HepG2 (cell line): ENCODE data around the gene PRSS48. TPM values are rescaled to one million over a fixed set of nuclear protein-coding genes. Genes with fewer than 3 reads are reported as not detected.

ENCODE experiments used
- BATF2 ChIP-seq: sonication (generic); formaldehyde crosslinking; IDR thresholded peaks from 2 replicates; pipeline ENCODE4 v1.8.0; 2022; ENCODE audit warnings: mild to moderate bottlenecking, missing genetic modification reagents, moderate library complexity
- CBX2 ChIP-seq, 2 experiments: fragments of 200-600 bp in 1 of 2; sonication (generic); formaldehyde crosslinking in 1 of 2; IDR thresholded peaks; 2 replicates each; pipeline versions ENCODE4 v1.7.0 to v1.8.1; 2018 to 2022; ENCODE audit warnings: low read depth in 2 of 2, low read length in 1 of 2, mild to moderate bottlenecking in 1 of 2, missing genetic modification reagents in 1 of 2
- CHD2 ChIP-seq: IDR thresholded peaks from 2 replicates; pipeline ENCODE4 v1.6.1; 2011; ENCODE audit warnings: low read depth, low read length, improper control_type of control experiment
- CREB1 ChIP-seq, 2 experiments: fragments of 450-650 bp in 1 of 2; IDR thresholded peaks; 2 replicates each; pipeline ENCODE4 v1.6.1; 2016 to 2017; ENCODE audit warnings: control low read depth in 1 of 2, mild to moderate bottlenecking in 1 of 2, missing compliant biosample characterization in 1 of 2, missing genetic modification characterization in 1 of 2
- DZIP1 ChIP-seq: sonication (generic); formaldehyde crosslinking; IDR thresholded peaks from 2 replicates; pipeline ENCODE4 v1.5.0; 2020; ENCODE audit warnings: mild to moderate bottlenecking, missing genetic modification reagents
- ELF4 ChIP-seq: sonication (generic); formaldehyde crosslinking; IDR thresholded peaks from 2 replicates; pipeline ENCODE4 v1.5.0; 2020; ENCODE audit warnings: missing genetic modification reagents, mild to moderate bottlenecking, moderate library complexity, borderline replicate concordance
- FOXO1 ChIP-seq: sonication (generic); formaldehyde crosslinking; IDR thresholded peaks from 2 replicates; pipeline ENCODE4 v1.4.0; 2020; ENCODE audit warnings: missing genetic modification reagents
- HMGXB4 ChIP-seq, 2 experiments: sonication (generic) in 1 of 2; formaldehyde crosslinking in 1 of 2; IDR thresholded peaks; 2 replicates each; pipeline versions ENCODE4 v1.4.0 to v1.6.1; 2018 to 2020; ENCODE audit warnings: missing genetic modification reagents in 2 of 2, borderline replicate concordance in 1 of 2, low read depth in 1 of 2, mild to moderate bottlenecking in 1 of 2, missing biosample characterization in 1 of 2
- MED13 ChIP-seq: sonication (generic); formaldehyde crosslinking; IDR thresholded peaks from 2 replicates; pipeline ENCODE4 v1.5.0; 2020; ENCODE audit warnings: missing genetic modification reagents
- MIXL1 ChIP-seq: IDR thresholded peaks from 2 replicates; pipeline ENCODE4 v1.6.1; 2016
- MYPOP ChIP-seq: sonication (generic); formaldehyde crosslinking; IDR thresholded peaks from 2 replicates; pipeline ENCODE4 v1.8.1; 2023; ENCODE audit warnings: mild to moderate bottlenecking, moderate library complexity, missing genetic modification reagents
- NONO ChIP-seq, 2 experiments: fragments of 450-650 bp in 1 of 2; sonication (generic) in 1 of 2; formaldehyde crosslinking in 1 of 2; IDR thresholded peaks in 1 of 2; conservative IDR thresholded peaks in 1 of 2; 2 replicates each; pipeline versions ENCODE4 v1.6.1 to v1.8.0; 2017 to 2022; ENCODE audit warnings: mild to moderate bottlenecking in 1 of 2, missing genetic modification reagents in 1 of 2, moderate library complexity in 1 of 2
- PATZ1 ChIP-seq: sonication (generic); formaldehyde crosslinking; IDR thresholded peaks from 2 replicates; pipeline ENCODE4 v1.4.0; 2020; ENCODE audit warnings: missing genetic modification reagents
- SATB2 ChIP-seq: sonication (generic); formaldehyde crosslinking; IDR thresholded peaks from 2 replicates; pipeline ENCODE4 v1.5.0; 2020; ENCODE audit warnings: missing genetic modification reagents
- TARDBP ChIP-seq: sonication (generic); formaldehyde crosslinking; IDR thresholded peaks from 2 replicates; pipeline ENCODE4 v1.8.0; 2022; ENCODE audit warnings: mild to moderate bottlenecking, missing genetic modification reagents
- TEAD2 ChIP-seq: sonication (generic); formaldehyde crosslinking; IDR thresholded peaks from 2 replicates; pipeline ENCODE4 v1.9.0; 2021; ENCODE audit warnings: missing genetic modification reagents
- YEATS4 ChIP-seq: sonication (generic); formaldehyde crosslinking; IDR thresholded peaks from 2 replicates; pipeline ENCODE4 v1.4.0; 2020; ENCODE audit warnings: missing genetic modification reagents, borderline replicate concordance
- ZFP90 ChIP-seq: sonication (generic); formaldehyde crosslinking; IDR thresholded peaks from 2 replicates; pipeline ENCODE4 v1.8.0; 2022; ENCODE audit warnings: missing genetic modification reagents, mild to moderate bottlenecking, inconsistent platforms, borderline replicate concordance
- ZFYVE20 ChIP-seq: sonication (generic); formaldehyde crosslinking; IDR thresholded peaks from 2 replicates; pipeline ENCODE4 v1.8.0; 2023; ENCODE audit warnings: low read depth, mild to moderate bottlenecking, moderate library complexity, missing genetic modification reagents, borderline replicate concordance
- ZNF274 ChIP-seq: sonication (generic); formaldehyde crosslinking; IDR thresholded peaks from 2 replicates; pipeline ENCODE4 v1.5.1; 2020; ENCODE audit warnings: mild to moderate bottlenecking, missing genetic modification reagents
- ZNF841 ChIP-seq: sonication (generic); formaldehyde crosslinking; IDR thresholded peaks from 2 replicates; pipeline ENCODE4 v1.8.1; 2023; ENCODE audit warnings: missing genetic modification reagents, borderline replicate concordance
- polyA plus RNA-seq, 8 experiments: library from polyadenylated mRNA; depleted of rRNA in 3 of 8; stranded (reverse) in 7 of 8; unstranded in 1 of 8; fragments of >200 nt; fragmentation: Illumina TruSeq in 4 of 8; extraction: Trizol in 4 of 8; gene quantifications; 2 replicates each; pipeline versions ENCODE4 v1.2.1 to v1.2.3, GENCODE V29; 2011 to 2016; ENCODE audit warnings: low read depth in 4 of 8, missing spikeins in 1 of 8, mixed read lengths in 1 of 8; ENCODE audit not compliant: insufficient read depth in 1 of 8
- total RNA-seq, 5 experiments: library from RNA; depleted of rRNA; stranded (reverse); fragments of >200 nt; fragmentation: Illumina TruSeq; extraction: Trizol; gene quantifications; 2 replicates each; pipeline ENCODE4 v1.2.3, GENCODE V29; 2016; ENCODE audit warnings: low read depth in 1 of 5

The PRSS48 gene
- total and polyA plus RNA-seq, 2 of the 13 experiments (the other 11 are each of a cell fraction or from before 2014, with no cell fraction given): not detected

- TF ChIP-seq FOXO1 (CRISPR knock-in tag) (peak; percentile 89), TEAD2 (no peak), CREB1 (IDR thresholded peaks at IDR 0.05) (peak; percentile 45), CREB1 (CRISPR knock-in tag; IDR thresholded peaks at IDR 0.05) (peak; percentile 10; the same call in 1 of the 2 replicates), HMGXB4 (CRISPR knock-in tag; IDR thresholded peaks at IDR 0.05; ENCODE audit: borderline replicate concordance in 1 of 2, low read depth in 1 of 2) (peak in 1 of 2 experiments; percentile 63; a peak in 1 of 4 replicates), ZNF841 (CRISPR knock-in tag) (no peak), MIXL1 (CRISPR knock-in tag) (peak; percentile 10; the same call in 1 of the 2 replicates), ZFYVE20 (no peak), YEATS4 (CRISPR knock-in tag) (peak; percentile 92; the same call in 1 of the 2 replicates), DZIP1 (CRISPR knock-in tag) (0 out of 2 replicates have a peak, but pooled peaks have one; percentile 47), PATZ1 (CRISPR knock-in tag) (peak; percentile 90), CBX2 (IDR thresholded peaks at IDR 0.05; ENCODE audit: low read depth, low read length) (no peak), CBX2 (CRISPR knock-in tag; IDR thresholded peaks at IDR 0.05; ENCODE audit: low read depth) (no peak), TARDBP (CRISPR knock-in tag) (peak; percentile 79), BATF2 (CRISPR knock-in tag) (no peak), SATB2 (no peak; the same call in 1 of the 2 replicates), ELF4 (CRISPR knock-in tag) (no peak), CHD2 (no peak), ZFP90 (CRISPR knock-in tag) (peak; percentile 36; the same call in 1 of the 2 replicates), NONO (IDR thresholded peaks at IDR 0.05) (no peak), NONO (CRISPR knock-in tag; conservative IDR thresholded peaks at IDR 0.05) (no peak), MYPOP (CRISPR knock-in tag) (peak; percentile 56; the same call in 1 of the 2 replicates), ZNF274 (no peak), MED13 (CRISPR knock-in tag) (0 out of 2 replicates have a peak, but pooled peaks have one; percentile 76)
These were observed 47.8 kb downstream of the PRSS48 start (continued) for GRCh38 chr4:151324752-151325110.
